GM19351 (cell line): ENCODE results near the gene LGALS3.
"Not testable (repeated sequence)": the region's sequence is repeated elsewhere in the genome, so short reads cannot be mapped to it uniquely, and the experiment has no call there.

Experiments
- ATAC-seq: cut with Tn5 transposase; IDR thresholded peaks from one replicate; pipeline ENCODE4 v1.9.1; 2021; ENCODE audit warnings: mild to moderate bottlenecking, moderate library complexity; ENCODE audit not compliant: unreplicated experiment

Gene LGALS3

DNA sequence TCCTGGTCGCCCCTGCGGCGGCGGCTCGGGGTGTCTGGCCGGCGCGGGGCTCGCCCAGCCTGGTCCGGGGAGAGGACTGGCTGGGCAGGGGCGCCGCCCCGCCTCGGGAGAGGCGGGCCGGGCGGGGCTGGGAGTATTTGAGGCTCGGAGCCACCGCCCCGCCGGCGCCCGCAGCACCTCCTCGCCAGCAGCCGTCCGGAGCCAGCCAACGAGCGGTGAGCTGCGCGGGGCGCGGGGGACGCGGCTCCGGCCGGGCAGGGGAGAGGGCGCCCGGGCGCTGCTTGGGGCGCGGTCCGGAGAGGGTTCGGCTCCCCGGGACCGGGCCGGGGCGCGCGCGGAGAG lies at the start of gene LGALS3:
Gene LGALS3, plus strand, starts transcription at position 167 of the 342 bp plus-strand sequence. CDS start 8,122 bp downstream, outside the sequence.
- ATAC-seq, result peak; percentile 63

DNA sequence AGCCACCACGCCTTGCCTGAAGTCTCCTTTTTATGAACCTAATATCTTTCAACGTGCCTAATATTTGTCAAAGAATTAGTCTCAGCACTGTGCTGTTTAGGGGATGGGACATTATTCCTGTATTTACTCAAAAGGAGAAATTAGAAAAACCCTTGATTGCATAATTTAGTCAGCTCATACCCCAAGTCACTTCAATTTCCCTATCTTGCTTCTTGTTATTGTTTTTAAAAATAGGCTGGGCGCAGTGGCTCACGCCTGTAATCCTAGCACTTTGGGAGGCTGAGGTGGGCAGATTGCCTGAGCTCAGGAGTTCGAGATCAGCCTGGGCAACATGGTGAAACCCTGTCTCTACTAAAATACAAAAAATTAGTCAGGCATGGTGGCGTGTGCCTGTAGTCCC lies 49.1 kb upstream of the LGALS3 start:
- not testable (repeated sequence) for ATAC-seq

DNA sequence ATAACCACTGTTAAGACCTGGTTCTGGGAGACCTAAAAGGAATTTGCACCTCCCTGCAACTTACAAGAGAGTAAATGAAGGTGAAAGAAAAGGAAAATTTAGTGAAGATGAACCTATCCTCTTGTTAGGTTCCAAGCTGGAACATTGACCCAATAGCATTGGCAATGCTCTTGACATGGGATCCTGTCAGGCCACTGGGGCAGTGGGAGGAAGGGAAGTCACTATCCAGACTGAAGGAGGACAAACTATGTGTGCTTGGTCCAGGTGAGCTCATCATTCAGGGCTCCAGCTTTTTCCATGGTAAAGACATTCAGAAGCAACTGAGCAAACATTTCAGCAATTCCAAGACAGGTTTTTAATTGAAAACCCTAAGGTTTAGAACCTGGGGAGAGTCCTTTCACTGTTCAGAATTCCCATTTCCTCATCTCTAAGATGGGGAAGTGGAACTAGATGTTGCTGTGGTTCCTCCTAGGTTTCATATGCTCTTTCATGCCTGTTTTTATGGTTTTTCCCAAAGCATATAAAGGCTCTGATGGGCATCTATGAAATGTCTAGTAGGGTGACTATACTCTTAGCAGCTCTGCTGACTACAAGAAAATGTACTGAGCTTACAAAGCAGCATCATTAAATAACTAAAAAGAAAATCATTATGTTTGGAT lies 44.5 kb upstream of the LGALS3 start:
- no peak for ATAC-seq

DNA sequence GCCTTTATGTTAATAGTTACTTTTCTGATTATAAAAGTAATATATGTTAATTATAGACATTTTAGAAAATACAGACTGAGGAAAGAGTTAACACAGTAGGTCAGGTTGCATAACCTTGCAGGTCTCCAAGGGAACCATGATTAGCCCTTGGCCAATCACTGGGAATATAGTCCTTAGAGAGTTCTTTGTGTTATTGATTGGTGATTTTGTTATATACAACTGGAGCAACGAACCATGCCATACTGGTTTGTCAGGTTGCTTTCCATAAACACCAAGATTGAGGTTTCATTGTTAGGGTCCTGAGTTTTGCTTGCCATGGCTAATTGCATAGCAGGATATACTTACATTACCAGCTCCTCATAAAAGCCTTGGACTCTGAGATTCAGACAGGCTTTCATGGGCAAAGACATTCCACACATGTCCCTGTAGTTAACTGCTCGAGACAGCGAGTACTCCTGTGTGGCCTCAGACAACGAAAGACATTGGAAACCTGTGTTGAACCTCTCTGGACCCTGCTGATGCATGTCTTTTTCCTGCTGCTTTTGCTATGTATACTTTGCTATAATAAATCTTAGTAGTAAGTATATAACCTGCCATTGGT lies 43.9 kb upstream of the LGALS3 start:
- no peak for ATAC-seq

DNA sequence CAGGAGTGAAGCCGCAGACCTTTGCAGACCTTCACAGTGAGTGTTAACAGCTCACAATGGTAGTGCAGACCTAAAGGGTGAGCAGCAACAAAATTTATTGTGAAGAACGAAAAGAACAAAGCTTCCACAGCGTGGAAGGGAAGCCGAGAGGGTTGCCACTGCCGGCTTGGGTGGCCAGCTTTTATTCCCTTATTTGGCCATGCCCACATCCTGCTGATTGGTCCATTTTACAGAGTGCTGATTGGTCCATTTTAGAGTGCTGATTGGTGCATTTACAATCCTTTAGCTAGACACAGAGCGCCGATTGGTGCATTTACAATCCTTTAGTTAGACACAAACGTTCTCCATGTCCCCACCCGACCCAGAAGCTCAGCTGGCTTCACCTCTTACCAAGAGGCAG lies 42.1 kb upstream of the LGALS3 start:
- ATAC-seq, result no peak

DNA sequence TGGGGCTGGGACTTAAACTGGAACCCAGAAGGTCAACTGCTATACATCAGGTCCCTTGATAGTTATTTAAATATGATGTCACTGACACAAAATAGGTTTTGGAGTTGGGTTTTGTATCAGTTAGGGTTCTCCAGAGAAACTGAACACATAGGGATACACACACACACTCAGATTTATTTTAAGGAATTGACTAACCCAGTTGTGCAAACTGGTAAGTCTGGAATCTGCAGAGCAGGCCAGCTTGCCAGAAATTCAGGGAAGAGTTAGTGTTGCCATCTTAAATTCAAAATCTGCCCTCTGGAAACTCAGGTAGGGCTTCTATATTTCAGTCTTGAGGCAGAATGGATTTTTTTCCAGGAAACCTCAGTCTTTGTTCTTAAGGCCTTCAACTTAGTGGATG lies 40.7 kb upstream of the LGALS3 start:
- ATAC-seq, result no peak

DNA sequence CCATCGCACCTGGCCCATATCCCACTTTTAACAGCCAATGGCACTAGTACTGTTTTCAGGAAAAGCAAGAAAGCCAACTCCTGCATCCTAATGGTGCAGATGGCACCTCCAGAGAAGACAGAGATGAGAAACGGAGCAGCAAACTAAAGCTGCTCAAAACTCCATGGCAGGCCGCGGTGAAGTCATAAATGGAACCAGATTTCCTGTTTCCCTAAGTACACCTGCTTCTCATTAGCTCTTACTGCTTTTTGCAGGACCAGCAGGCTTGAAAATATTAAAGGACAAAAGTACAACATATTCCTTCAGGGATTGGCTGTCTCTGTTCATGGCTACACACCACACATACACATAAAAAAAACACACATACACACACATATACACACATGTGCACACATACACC lies 36.7 kb upstream of the LGALS3 start:
- ATAC-seq, result no peak

DNA sequence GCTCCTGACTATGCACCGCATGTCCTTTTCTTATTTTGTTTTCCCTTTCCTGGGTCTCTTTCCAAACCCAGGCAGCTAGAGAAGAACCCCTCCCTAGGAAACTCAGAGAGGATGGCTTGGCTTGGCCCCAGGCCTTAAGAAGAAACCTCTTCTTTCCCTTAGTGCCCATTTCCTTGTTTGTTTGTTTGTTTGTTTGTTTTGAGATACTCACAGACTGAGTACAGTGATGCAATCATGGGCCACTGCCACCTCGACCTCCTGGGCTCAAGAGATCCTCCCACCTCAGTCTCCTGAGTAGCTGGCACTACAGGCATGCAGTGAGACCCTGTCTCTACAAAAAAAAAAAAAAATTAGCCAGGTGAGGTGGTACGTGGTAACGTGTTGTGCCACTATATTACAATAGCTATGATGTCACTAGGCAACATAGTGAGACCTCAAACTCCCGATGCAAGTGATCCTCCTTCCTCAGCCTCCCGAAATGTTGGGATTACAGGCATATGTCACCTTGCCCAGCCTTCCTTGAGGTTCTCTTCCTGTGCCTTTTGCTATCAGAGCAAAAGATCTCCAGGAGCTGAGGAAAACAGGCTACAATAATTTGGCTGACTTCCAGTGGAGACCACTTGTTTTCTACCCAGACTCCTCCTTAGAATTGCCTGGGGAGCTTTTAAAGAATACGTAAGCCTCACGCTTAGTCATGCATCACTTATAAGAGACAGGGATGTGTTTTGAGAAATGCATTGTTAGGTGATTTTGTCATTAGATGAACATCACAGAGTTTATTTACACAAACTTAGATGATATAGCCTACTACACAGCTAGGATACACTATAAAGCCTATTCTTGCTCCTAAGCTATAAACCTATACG lies 34.5 kb upstream of the LGALS3 start:
- ATAC-seq, result no peak

DNA sequence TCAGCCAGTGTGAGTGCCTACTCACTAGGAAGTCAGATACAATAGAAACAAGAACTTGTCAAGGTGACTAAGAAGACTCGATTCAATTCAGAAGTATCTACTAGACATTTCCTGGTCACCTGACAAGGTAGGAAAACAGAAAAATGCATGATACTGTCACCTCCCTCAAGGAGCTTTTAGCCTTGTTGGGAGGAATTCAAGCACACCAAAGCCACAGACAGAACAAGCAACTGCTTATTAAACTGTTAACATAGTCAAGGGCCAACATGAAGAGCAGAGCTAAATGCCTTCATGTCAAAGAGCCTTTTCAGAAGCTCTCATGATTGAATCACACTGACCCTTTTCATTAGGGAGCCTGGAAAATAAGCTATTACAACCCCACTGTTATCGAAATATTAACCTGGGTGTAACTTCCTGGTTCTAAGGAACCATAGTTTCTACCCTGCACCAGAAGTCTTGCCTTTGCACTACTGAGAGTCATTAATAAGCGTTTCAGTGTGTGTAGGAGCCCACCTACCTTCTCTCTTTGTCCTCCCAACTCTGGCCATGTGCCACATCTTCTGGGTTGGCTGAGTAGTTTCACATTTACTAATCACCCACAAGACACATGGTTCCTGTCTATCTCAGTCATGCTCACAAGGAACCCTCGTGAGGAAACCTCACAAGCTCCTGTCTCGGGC lies 31.0 kb upstream of the LGALS3 start:
- peak; percentile 68 for ATAC-seq

DNA sequence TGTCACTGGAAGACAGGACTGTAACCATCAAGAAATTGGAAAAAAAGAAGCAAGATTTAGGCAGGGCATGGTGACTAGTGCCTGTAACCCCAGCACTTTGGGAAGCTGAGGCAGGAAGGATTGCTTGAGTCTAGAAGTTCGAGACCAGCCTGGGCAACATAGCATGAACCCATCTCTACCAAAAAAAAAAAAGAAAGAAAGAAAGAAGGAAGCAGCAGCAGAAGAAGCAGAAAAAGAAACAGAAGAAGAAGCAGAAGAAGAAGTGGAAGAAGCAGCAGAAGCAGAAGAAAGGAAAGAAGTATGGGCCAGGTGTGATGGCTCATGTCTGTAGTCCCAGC lies 30.5 kb upstream of the LGALS3 start:
- ATAC-seq, result no peak

DNA sequence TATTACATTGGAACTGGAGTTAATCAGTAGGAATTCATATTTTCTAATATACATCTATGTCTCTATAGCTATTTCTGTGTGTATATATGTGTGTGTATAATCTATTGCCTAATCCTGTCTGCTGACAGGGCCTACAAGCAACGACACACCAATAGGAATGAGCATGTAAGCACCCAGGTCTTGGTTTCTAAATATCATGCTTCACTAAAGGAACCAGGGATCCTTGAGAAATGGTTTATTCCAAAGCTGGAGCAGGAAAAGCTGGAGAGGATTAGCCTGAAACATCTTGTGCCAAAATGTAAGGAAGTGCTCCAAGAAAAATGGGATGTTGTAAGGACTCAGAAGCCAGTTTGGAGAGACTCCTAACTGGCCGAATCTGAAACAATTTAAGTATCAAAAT lies 29.3 kb upstream of the LGALS3 start:
- ATAC-seq, result no peak

DNA sequence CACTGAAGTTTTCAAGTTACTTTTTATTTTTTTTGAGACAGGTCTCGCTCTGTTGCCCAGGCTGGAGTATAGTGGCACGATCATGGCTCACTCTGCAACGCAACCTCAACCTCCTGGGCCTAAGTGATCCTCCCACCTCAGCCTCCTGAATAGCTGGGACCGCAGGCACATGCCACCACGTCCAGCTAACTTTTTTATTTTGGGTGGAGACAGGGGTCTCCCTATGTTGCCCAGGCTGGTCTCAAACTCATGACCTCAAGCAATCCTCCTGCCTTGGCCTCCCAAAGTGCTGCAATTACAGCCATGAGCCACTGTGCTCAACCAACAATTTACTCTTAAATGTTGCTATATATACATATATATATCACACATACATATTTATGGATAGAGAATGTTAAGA lies 27.4 kb upstream of the LGALS3 start:
- no peak for ATAC-seq

DNA sequence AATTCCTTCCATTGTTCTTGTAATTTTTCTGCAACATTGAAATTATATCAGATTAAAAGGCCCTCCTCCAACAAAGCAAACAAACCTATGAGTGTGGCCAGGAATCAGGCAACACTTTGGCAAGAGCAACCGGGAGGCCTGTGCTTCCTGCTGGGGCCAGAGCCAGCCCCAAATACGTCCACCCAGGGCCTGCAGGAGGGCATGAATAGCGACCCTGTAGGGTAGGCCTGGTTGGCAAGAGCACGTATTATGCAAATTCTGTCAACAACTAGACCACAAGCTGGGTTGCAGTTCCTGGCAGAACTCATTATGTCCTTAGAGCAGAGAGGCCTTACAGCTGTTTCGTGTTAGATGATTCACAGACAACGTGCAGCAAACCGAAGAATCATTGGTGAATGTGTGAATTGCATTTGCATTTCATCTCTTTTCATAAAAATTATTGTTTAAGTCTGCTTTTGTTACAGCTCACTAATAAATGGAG lies 26.9 kb upstream of the LGALS3 start:
- peak; percentile 53 for ATAC-seq

DNA sequence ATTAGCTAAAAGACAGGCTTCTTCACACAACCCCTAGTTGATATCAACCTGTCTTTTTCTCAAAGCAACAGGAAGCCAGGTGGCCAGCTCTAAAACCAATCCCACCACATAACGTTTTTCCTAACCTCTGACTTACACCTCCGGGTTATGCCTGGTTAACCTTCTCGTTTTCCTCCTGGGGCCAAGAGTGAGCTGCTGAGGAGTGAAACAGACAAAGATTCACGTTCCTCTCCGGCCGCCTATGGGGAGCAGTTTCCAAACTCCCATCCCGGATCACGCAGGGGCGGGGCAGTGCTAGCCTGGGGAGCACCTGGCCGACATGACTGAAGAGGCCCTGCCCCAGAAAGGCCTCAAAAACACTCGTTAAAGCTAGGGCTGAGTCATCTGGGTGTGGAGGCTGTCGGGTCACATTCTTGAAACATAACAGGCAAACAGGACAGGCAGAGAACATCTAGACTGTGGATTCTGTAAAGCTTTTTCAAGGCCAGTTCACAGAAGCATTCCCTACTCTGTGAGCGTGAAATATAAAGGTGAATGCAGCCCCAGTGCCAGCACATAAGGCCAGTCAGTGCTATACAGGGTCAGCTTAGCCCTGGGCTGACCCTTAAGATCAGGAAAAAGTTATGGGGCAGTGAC lies 25.9 kb upstream of the LGALS3 start:
- peak; percentile 43 for ATAC-seq

DNA sequence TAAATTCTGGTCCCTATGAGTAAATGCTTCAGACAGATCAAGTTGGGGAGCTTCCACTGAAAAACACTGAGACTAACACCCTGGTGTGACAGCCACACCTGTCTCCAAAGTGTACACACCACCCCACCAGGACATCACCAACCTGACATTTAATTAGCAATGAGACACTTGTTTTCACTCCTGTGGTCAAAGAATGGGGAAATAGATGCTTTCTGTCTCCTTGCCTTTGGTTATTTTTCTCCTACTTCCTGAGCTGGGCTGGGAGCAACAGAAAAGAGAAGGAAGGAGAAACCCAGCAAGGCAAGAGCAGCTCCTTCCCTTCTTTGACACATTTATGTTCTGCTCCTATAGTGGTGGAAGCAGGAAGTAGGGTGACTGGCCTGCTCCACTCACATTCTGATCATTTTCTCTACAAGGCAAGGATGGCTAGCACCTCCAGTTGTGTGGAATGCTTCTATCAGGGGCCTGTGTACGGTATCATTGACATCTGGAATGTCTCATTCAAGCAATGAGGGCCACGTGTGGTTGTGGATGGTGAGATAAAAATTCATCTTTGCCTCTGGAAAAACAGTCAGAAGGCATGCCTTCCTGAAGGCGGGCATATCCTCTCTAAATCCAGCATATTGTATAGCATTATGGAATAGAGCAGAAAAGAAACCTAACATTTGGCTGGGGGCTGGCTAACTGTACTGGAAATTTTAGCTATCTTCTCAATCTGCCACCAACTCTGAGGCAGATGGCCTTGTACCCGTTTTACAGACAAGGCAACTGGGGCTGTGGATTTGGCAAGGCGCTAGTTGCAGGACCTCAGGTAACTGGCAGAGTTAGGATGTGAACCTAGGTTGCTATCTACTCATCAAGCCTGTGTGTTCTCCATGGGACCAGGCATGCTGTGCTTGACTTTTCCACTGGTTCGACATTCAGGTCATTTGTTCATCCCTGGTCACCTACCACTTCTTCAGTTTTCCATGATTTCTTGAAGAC lies 24.8 kb upstream of the LGALS3 start:
- no peak for ATAC-seq

DNA sequence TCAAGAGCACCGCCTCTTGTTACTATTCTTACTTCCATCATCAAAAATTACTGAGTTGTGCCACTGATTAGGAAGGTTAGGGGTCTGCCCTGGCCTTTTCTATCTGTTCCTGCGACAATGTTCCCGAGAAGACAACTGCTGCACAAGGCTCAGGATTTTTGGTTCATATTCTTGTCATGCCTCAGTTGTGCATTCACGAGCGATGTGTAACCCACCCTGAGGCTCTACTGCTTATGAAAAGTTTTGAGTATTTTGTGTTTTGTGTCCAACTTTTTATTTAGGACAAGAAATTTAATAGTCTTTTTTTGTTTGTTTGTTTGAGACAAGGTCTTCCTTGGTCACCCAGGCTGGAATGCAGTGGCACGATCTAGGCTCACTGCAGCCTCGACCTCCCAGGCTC lies 23.1 kb upstream of the LGALS3 start:
- no peak for ATAC-seq

DNA sequence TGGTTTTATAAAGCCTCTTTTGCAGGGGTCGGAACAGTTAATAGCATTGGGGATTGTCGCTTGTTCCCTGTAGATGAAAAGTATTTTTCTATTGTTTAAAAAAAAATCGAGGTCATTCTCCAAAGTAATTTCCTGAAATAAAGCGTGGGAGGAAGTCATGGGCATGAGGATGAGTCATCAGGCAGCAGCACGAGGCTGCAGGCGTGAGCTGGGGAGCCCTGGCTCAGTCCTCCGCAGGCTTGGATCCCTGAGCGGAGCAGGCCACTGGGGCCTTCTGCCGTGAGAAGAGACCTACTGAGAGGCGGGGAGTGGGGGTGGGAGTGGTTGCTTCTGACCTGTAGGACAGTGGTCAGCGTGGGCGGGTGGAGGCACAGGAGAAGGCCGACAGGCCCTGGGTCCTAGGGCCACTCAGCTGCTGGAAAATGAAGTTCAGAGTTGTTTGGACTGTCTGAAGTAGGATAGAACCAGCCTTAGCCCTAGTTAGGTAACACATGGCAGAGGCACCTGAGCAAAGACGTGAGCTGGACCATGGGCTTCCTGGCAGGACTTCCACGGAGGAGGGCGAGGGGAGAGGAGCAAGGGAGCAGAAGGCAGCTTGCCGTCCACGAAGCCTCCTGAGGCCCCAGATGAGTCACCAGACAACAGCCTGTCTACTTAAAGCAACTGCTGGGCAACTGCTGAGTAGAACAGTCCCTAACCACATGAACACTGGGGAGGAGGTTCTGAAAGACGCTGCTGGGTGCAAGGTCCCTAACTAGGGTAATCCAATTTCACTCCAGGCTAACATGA lies 21.1 kb upstream of the LGALS3 start:
- peak; percentile 81 for ATAC-seq

DNA sequence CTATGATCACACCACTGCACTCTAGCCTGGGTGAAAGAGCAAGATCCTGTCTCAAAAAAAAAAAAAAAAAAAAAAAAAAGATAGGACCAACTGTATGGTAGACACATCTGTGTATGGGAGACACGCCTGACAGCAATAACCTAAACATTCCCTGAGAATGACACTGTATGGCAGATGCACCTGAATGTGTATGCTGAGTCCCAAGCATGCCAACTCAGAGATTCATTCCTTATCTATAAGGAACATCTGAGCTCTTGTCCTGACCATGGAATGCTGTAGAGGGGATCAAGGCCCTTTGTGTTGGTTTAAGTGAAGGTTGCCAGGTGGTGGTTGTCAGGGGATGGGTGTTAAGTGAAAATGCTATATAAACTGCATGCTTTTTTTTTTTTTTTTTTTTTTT lies 19.2 kb upstream of the LGALS3 start:
- ATAC-seq, result no peak

DNA sequence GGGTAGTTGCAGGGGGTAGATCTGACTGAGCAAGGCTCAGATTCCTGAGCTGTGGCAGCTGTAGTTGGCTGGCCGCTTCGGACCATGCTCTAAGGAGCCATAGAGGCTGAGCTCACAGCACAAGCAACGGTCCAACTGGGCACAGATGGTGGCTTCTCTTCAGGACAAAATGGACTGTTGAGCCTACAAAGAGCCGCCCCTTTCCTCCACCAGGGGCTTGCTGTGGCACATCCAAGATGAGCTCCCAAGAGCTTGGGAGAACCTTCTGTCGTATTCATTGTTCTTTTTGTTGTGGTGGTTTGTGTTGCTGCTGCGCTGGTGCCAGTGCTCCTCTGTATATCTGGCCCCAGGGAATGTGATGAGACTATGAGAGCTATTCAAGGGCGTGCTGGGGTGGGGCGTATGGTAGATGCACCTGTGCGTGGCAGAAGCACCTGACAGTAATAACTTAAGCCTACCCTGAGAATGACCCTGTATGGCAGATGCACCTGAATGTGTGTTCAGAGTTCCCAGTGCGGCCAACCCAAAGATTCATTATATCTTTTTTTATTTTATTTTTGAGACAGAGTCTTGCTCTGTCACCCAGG lies 17.8 kb upstream of the LGALS3 start:
- ATAC-seq, result no peak
